H1 (cell line): Measurements from ENCODE around the gene CNOT3. TPM values are rescaled to one million over a fixed set of nuclear protein-coding genes. Genes with fewer than 3 reads are reported as not detected.

Experiments used
- CTCF ChIA-PET: fragments of 300-600 bp; sonication (Branson Sonifier 250); formaldehyde crosslinking; loops from one replicate; lab custom pipeline; 2021; ENCODE audit not compliant: partially characterized antibody; lab: Charles Lee
- POLR2A ChIA-PET: fragments of 300-600 bp; sonication (Branson Sonifier 250); formaldehyde crosslinking; loops from one replicate; lab custom pipeline; 2021; ENCODE audit warnings: inconsistent platforms; ENCODE audit not compliant: partially characterized antibody; lab: Charles Lee
- DNase-seq, 2 experiments: peaks; one replicate each; pipeline versions ENCODE4 v3.0.0 to v3.0.0-alpha.2; 2010 to 2022; ENCODE audit warnings: low spot score in 2 of 2, low read depth in 1 of 2, mixed read lengths in 1 of 2
- FAIRE-seq: peaks from 2 replicates; lab custom pipeline; 2011; peaks lifted over from hg19 to GRCh38; lab: Jason Lieb, UNC
- H2AFZ ChIP-seq: 2 replicates; pipeline ENCODE4 v1.8.1; 2012; ENCODE audit warnings: low read length, inconsistent platforms
- H2AK5ac ChIP-seq: 2 replicates; pipeline ENCODE4 v1.6.1; 2013; ENCODE audit warnings: low read depth, low read length
- H2BK120ac ChIP-seq: replicated peaks from 2 replicates; pipeline ENCODE3; 2013; ENCODE audit warnings: low read depth, low read length, inconsistent platforms
- H2BK12ac ChIP-seq: 2 replicates; pipeline ENCODE4 v1.6.1; 2013; ENCODE audit warnings: low read depth, low read length
- H2BK15ac ChIP-seq: 2 replicates; pipeline ENCODE4 v1.6.1; 2013; ENCODE audit warnings: low read length
- H2BK20ac ChIP-seq: 2 replicates; pipeline ENCODE4 v1.6.1; 2013; ENCODE audit warnings: low read length
- H2BK5ac ChIP-seq: 2 replicates; pipeline ENCODE4 v1.6.1; 2013; ENCODE audit warnings: low read depth, low read length
- H3K14ac ChIP-seq: 2 replicates; pipeline ENCODE4 v1.6.1; 2013; ENCODE audit warnings: inconsistent platforms; ENCODE audit not compliant: insufficient read length
- H3K18ac ChIP-seq: 2 replicates; pipeline ENCODE4 v1.6.1; 2013; ENCODE audit warnings: low read length; ENCODE audit errors: extremely low read depth
- H3K23ac ChIP-seq: 2 replicates; pipeline ENCODE4 v1.6.1; 2013; ENCODE audit warnings: inconsistent platforms; ENCODE audit not compliant: insufficient read length
- H3K23me2 ChIP-seq: 2 replicates; pipeline ENCODE4 v1.6.1; 2013; ENCODE audit warnings: low read depth, low read length
- H3K27ac ChIP-seq: 2 replicates; pipeline ENCODE4 v1.6.1; 2011; ENCODE audit warnings: low read depth, low read length, inconsistent platforms
- H3K27me3 ChIP-seq, 4 experiments: replicated peaks in 1 of 4; 1 replicate in 1 of 4; 2 replicates in 3 of 4; pipeline versions ENCODE4 v1.6.1 to v1.8.1; 2011 to 2013; ENCODE audit warnings: low read length in 3 of 4, mild to moderate bottlenecking in 3 of 4, inconsistent platforms in 2 of 4, mixed read lengths in 2 of 4, moderate library complexity in 1 of 4; ENCODE audit not compliant: control insufficient read depth in 3 of 4, insufficient read depth in 3 of 4; ENCODE audit errors: extremely low read depth in 1 of 4
- H3K36me3 ChIP-seq, 4 experiments: 2 replicates each; pipeline versions ENCODE4 v1.6.1 to v1.8.1; 2011 to 2013; ENCODE audit warnings: mild to moderate bottlenecking in 4 of 4, low read length in 3 of 4, moderate library complexity in 2 of 4, control low read depth in 1 of 4, inconsistent platforms in 1 of 4; ENCODE audit not compliant: insufficient read depth in 4 of 4, control insufficient read depth in 2 of 4
- H3K4ac ChIP-seq: replicated peaks from 2 replicates; pipeline ENCODE3; 2013; ENCODE audit warnings: low read length, low read depth, mixed read lengths, inconsistent platforms; ENCODE audit not compliant: insufficient read length
- H3K4me1 ChIP-seq, 4 experiments: replicated peaks in 1 of 4; 1 replicate in 1 of 4; 2 replicates in 3 of 4; pipeline versions ENCODE4 v1.6.1 to v1.8.1; 2011 to 2013; ENCODE audit warnings: low read length in 3 of 4, inconsistent platforms in 2 of 4, mixed read lengths in 1 of 4; ENCODE audit not compliant: insufficient read depth in 4 of 4, control insufficient read depth in 3 of 4
- H3K4me2 ChIP-seq, 2 experiments: 2 replicates each; pipeline versions ENCODE4 v1.6.1 to v1.8.1; 2011 to 2013; ENCODE audit warnings: low read depth in 2 of 2, low read length in 2 of 2, control low read depth in 1 of 2, inconsistent platforms in 1 of 2, mild to moderate bottlenecking in 1 of 2; ENCODE audit not compliant: insufficient read depth in 1 of 2
- H3K4me3 ChIP-seq, 4 experiments: fragments of 200-600, 300-600 bp in 1 of 4; sonication (generic), shearing (Covaris generic), sonication (Bioruptor Twin) in 1 of 4; 2 replicates each; pipeline versions ENCODE4 v1.5.1 to v1.8.1; 2011 to 2016; ENCODE audit warnings: low read length in 4 of 4, low read depth in 3 of 4, control low read depth in 2 of 4, inconsistent platforms in 2 of 4, mild to moderate bottlenecking in 2 of 4, mixed read lengths in 1 of 4, moderate library complexity in 1 of 4; ENCODE audit not compliant: insufficient read depth in 2 of 4; ENCODE audit errors: extremely low read depth in 1 of 4
- H3K56ac ChIP-seq: replicated peaks from 2 replicates; pipeline ENCODE3; 2013; ENCODE audit warnings: low read depth, mild to moderate bottlenecking, mixed read lengths, low read length, inconsistent platforms; ENCODE audit not compliant: insufficient read length
- H3K79me1 ChIP-seq: 2 replicates; pipeline ENCODE4 v1.6.1; 2013; ENCODE audit warnings: low read depth, low read length, control low read depth
- H3K79me2 ChIP-seq, 2 experiments: 2 replicates each; pipeline versions ENCODE4 v1.6.1 to v1.8.1; 2012 to 2013; ENCODE audit warnings: low read length in 2 of 2, mild to moderate bottlenecking in 2 of 2, inconsistent platforms in 1 of 2; ENCODE audit not compliant: insufficient read depth in 2 of 2, control insufficient read depth in 1 of 2
- H3K9ac ChIP-seq, 4 experiments: replicated peaks in 1 of 4; 1 replicate in 1 of 4; 2 replicates in 3 of 4; pipeline versions ENCODE4 v1.6.1 to v1.8.1; 2011 to 2013; ENCODE audit warnings: low read depth in 3 of 4, low read length in 3 of 4, control low read depth in 2 of 4, mild to moderate bottlenecking in 2 of 4, moderate library complexity in 2 of 4, inconsistent platforms in 1 of 4; ENCODE audit errors: extremely low read depth in 1 of 4
- H3K9me3 ChIP-seq, 2 experiments: 2 replicates each; pipeline versions ENCODE4 v1.6.1 to v1.8.1; 2012 to 2013; ENCODE audit warnings: mild to moderate bottlenecking in 2 of 2, moderate library complexity in 2 of 2, control low read depth in 1 of 2, inconsistent platforms in 1 of 2, low read depth in 1 of 2, low read length in 1 of 2, mixed read lengths in 1 of 2; ENCODE audit not compliant: insufficient read depth in 2 of 2
- H4K20me1 ChIP-seq, 2 experiments: replicated peaks in 1 of 2; 2 replicates each; pipeline versions ENCODE3 to v1.8.1; 2011 to 2013; ENCODE audit warnings: inconsistent platforms in 2 of 2, low read length in 2 of 2, mild to moderate bottlenecking in 1 of 2; ENCODE audit not compliant: insufficient read depth in 2 of 2, control insufficient read depth in 1 of 2
- H4K5ac ChIP-seq: 2 replicates; pipeline ENCODE4 v1.6.1; 2013; ENCODE audit warnings: low read length, low read depth, mixed read lengths, inconsistent platforms; ENCODE audit not compliant: insufficient read length
- H4K8ac ChIP-seq: 2 replicates; pipeline ENCODE4 v1.8.0; 2013; ENCODE audit warnings: mild to moderate bottlenecking, moderate library complexity, low read length, inconsistent platforms; ENCODE audit not compliant: insufficient read depth; ENCODE audit errors: extremely low read depth
- H4K91ac ChIP-seq: replicated peaks from 2 replicates; pipeline ENCODE3; 2013; ENCODE audit warnings: low read length, mixed read lengths, inconsistent platforms; ENCODE audit not compliant: insufficient read length
- E2F6 ChIP-seq: IDR thresholded peaks from 2 replicates; pipeline ENCODE4 v1.6.1; 2012; ENCODE audit warnings: inconsistent platforms
- POLR2A ChIP-seq, 2 experiments: IDR thresholded peaks; 1 replicate in 1 of 2; 2 replicates in 1 of 2; pipeline ENCODE4 v1.6.1; 2011; ENCODE audit warnings: low read depth in 2 of 2, low read length in 2 of 2, mild to moderate bottlenecking in 2 of 2; ENCODE audit errors: control extremely low read depth in 1 of 2
- SAP30 ChIP-seq: fragments of 300-600 bp; sonication (generic); IDR thresholded peaks from 2 replicates; pipeline ENCODE4 v1.7.1; 2012; ENCODE audit warnings: low read length, moderate library complexity, mild to moderate bottlenecking, inconsistent platforms; ENCODE audit not compliant: insufficient read depth, insufficient replicate concordance
- SIN3A ChIP-seq, 2 experiments: IDR thresholded peaks in 1 of 2; conservative IDR thresholded peaks in 1 of 2; 2 replicates each; pipeline ENCODE4 v1.6.1; 2011 to 2012; ENCODE audit warnings: low read length in 2 of 2, improper control_type of control experiment in 1 of 2, low read depth in 1 of 2, mild to moderate bottlenecking in 1 of 2
- SP1 ChIP-seq: IDR thresholded peaks from 2 replicates; pipeline ENCODE4 v1.6.1; 2011; ENCODE audit warnings: low read depth, low read length
- SP4 ChIP-seq: IDR thresholded peaks from 2 replicates; pipeline ENCODE4 v1.6.1; 2012; ENCODE audit warnings: low read length, inconsistent platforms
- SUZ12 ChIP-seq: fragments of 200-600 bp; sonication (generic); IDR thresholded peaks from 2 replicates; pipeline ENCODE4 v1.6.1; 2012; ENCODE audit warnings: mild to moderate bottlenecking, inconsistent platforms, low read length, moderate library complexity, mixed read lengths
- TEAD4 ChIP-seq: IDR thresholded peaks from 2 replicates; pipeline ENCODE4 v1.6.1; 2012; ENCODE audit warnings: low read depth, low read length, inconsistent platforms, mixed read lengths
- USF2 ChIP-seq: IDR thresholded peaks from 2 replicates; pipeline ENCODE4 v1.6.1; 2011; ENCODE audit warnings: low read length, improper control_type of control experiment
- WGBS, 2 experiments: shearing (Covaris generic) in 1 of 2; methylation state at CpG; one replicate each; pipeline versions ENCODE4 v1.1.6 to v1.1.7; 2013 to 2015; ENCODE audit warnings: low lambda C conversion rate in 2 of 2, mixed read lengths in 2 of 2, inconsistent platforms in 1 of 2, low coverage in 1 of 2, missing lambda C conversion rate in 1 of 2; ENCODE audit not compliant: insufficient replicate concordance in 2 of 2, insufficient coverage in 1 of 2, insufficient read length in 1 of 2; ENCODE audit errors: extremely low coverage in 1 of 2, missing lambda C conversion rate in 1 of 2; 5-methylcytosine and 5-hydroxymethylcytosine counted together
- polyA plus RNA-seq, 7 experiments: library from polyadenylated mRNA; depleted of rRNA in 3 of 7; stranded (reverse) in 5 of 7; unstranded in 2 of 7; fragments of >200 nt in 5 of 7; fragments of 200-250 nt in 2 of 7; gene quantifications; 1 replicate in 5 of 7; 2 replicates in 1 of 7; 4 replicates in 1 of 7; pipeline versions ENCODE4 v1.2.1 to v1.2.3, GENCODE V29; 2011 to 2013; ENCODE audit warnings: missing spikeins in 2 of 7, mixed read lengths in 2 of 7
- total RNA-seq: library from RNA; stranded (reverse); fragmentation: NEBNext Ultra II Directional; extraction: Animal tissue kit (Norgen Biotek cat#: 25700); gene quantifications from 2 replicates; pipeline ENCODE4 v1.2.1, GENCODE V29; 2021

Gene CNOT3
- total and polyA plus RNA-seq, 2 of the 8 experiments (the other 6 are each of a cell fraction or from before 2014, with no cell fraction given), result 21.2 to 86.4 TPM

DNA sequence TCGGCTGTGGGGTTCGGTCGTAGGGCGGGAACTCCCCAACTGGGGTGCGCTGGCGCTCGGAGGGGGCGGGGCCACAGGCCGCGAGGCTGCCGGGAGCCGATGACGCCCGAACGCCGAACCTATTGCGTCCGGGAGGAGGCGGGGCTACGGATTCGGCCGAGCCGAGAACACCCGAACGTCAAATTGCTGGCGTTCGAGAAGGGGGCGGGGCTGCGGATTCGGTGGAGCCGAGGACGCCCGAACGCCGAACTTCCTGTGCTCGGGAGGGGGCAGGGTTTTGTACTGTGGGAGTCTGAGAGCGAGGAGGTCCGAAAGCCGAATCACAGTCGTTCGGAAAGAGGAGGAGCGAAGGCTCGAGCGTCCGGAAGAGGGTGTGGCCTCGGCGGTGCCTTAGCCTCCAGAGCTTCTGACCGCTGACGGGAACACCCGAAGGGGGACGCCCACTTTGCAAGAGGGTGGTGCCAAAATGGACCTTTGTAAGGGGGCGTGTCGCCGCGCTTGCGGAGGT lies 53.0 kb downstream of the CNOT3 start:
- H2BK120ac ChIP-seq, result no peak overlapping the region
- H3K4me2 ChIP-seq, result peak overlapping the region; percentile 77 to 97
- no peak overlapping the region for H2BK15ac ChIP-seq
- H3K79me2 ChIP-seq, result peaks cover 3 to 32% of the 10 kb centered on the region in 2 experiments; a peak in 3 of 4 replicates
- H3K79me1 ChIP-seq, result peaks cover 13% of the 10 kb centered on the region
- H3K27ac ChIP-seq, result peak overlapping the region; percentile 99
- ChIA-PET CTCF (interaction anchor here (0.7 to 1.4 kb wide), 2 partner anchors 11 kb away, joined by 3 read pairs; no protein-coding TSS in a partner anchor), POLR2A (interaction anchor here (1.0 to 28.7 kb wide), 7 partner anchors 11 to 76 kb away, joined by 3 to 909 read pairs (median 7); partner anchors contain the start of genes CNOT3, PRPF31, RPS9 and TFPT)
- H3K27me3 ChIP-seq, result no peaks in the 10 kb centered on the region
- H3K18ac ChIP-seq, result peak overlapping the region; percentile 99; the same call in 1 of the 2 replicates
- peak overlapping the region; percentile 67 to 99 (median 93) for H3K9ac ChIP-seq
- peak overlapping the region; percentile 34; the same call in 1 of the 2 replicates for H2AFZ ChIP-seq
- TF ChIP-seq SP1 (peak; percentile 4; the same call in 1 of the 2 replicates), POLR2A (IDR thresholded peaks at IDR 0.05; ENCODE audit: control extremely low read depth in 1 of 2, low read depth in 2 of 2, low read length in 2 of 2) (peak in 1 of 2 experiments; percentile 62; a peak in 2 of 3 replicates), SIN3A (conservative IDR thresholded peaks at IDR 0.05 in 1 of 2, IDR thresholded peaks at IDR 0.05 in 1 of 2; ENCODE audit: low read depth in 1 of 2, low read length in 2 of 2) (no peak), SUZ12 (no peak), SAP30 (peak; percentile 68), TEAD4 (no peak), E2F6 (0 out of 2 replicates have a peak, but pooled peaks have one; percentile 4), USF2 (no peak), SP4 (peak; percentile 8; the same call in 1 of the 2 replicates)
- no peak overlapping the region for H2BK20ac ChIP-seq
- H2BK12ac ChIP-seq, result peak overlapping the region; percentile 100; the same call in 1 of the 2 replicates
- no peaks in the 10 kb centered on the region for H3K9me3 ChIP-seq
- H3K23ac ChIP-seq, result no peak overlapping the region
- H2AK5ac ChIP-seq, result no peak overlapping the region
- 1% methylated on average over 30 of the region's 56 CpGs; no CpG with 5 or more reads in 1 of the 2 experiments for WGBS, 2 experiments
- H3K14ac ChIP-seq, result peak overlapping the region; percentile 87
- H4K8ac ChIP-seq, result peak overlapping the region; percentile 99
- H2BK5ac ChIP-seq, result peak overlapping the region; percentile 100
- H3K36me3 ChIP-seq, result peaks cover 4 to 21% (median 7%) of the 10 kb centered on the region in 4 experiments; a peak in 7 of 8 replicates
- H4K5ac ChIP-seq, result peak overlapping the region; percentile 97
- peaks cover 0 to 7% of the 10 kb centered on the region in 2 experiments for H4K20me1 ChIP-seq
- peaks cover 3 to 12% (median 7%) of the 10 kb centered on the region in 4 experiments; a peak in 5 of 7 replicates for H3K4me1 ChIP-seq
- peaks cover 11% of the 10 kb centered on the region for H3K23me2 ChIP-seq
- peak overlapping the region; percentile 62 to 91 (median 75) for H3K4me3 ChIP-seq
- FAIRE-seq, result peak; percentile 32
- peak overlapping the region; percentile 99 for H3K56ac ChIP-seq
- peak overlapping the region; percentile 99 for H3K4ac ChIP-seq
- peak; percentile 99 for DNase-seq
- peak overlapping the region; percentile 98 for H4K91ac ChIP-seq
